Right lobe of liver (tissue), 6 donors: ENCODE results near the gene PYGB. TPM values are rescaled to one million over a fixed set of nuclear protein-coding genes. Genes with fewer than 3 reads are reported as not detected.

Source experiments
- ATAC-seq, 4 donors: fragments of 200-7000 bp; cut with Tn5 transposase; one replicate each; pipeline ENCODE4 v1.9.1; 2020; ENCODE audit warnings: mild to moderate bottlenecking in 4 of 4, moderate library complexity in 4 of 4
- DNase-seq, 3 donors: peaks; one replicate each; pipeline ENCODE4 v3.0.0-alpha.2; 2020
- H3K27ac ChIP-seq, 3 donors: fragments of 200-600 bp; one replicate each; pipeline ENCODE4 v1.8.0; 2022
- H3K27me3 ChIP-seq, 2 donors: fragments of 200-600 bp; one replicate each; pipeline ENCODE4 v1.8.0; 2022
- H3K36me3 ChIP-seq, 4 donors: fragments of 200-600 bp; sonication (generic) in 1 of 4; one replicate each; pipeline versions ENCODE4 v1.5.1 to v1.8.0; 2017 to 2022; ENCODE audit warnings: control low read depth in 1 of 4
- H3K4me1 ChIP-seq, 4 donors: fragments of 200-600 bp; sonication (generic) in 1 of 4; one replicate each; pipeline versions ENCODE4 v1.5.1 to v1.8.0; 2017 to 2022; ENCODE audit warnings: control low read depth in 1 of 4
- H3K4me3 ChIP-seq, 3 donors: fragments of 200-600 bp; one replicate each; pipeline ENCODE4 v1.8.0; 2022
- H3K9me3 ChIP-seq, 4 donors: fragments of 200-600 bp; sonication (generic) in 1 of 4; one replicate each; pipeline versions ENCODE4 v1.5.1 to v1.8.0; 2017 to 2022; ENCODE audit warnings: control low read depth in 1 of 4
- POLR2A ChIP-seq: fragments of 450-650 bp; IDR thresholded peaks from one replicate; pipeline ENCODE4 v1.6.1; 2017; ENCODE audit warnings: antibody characterized with exemption, mild to moderate bottlenecking
- WGBS: methylation state at CpG from one replicate; pipeline ENCODE4 v1.1.6; 2018; ENCODE audit warnings: low coverage, low lambda C conversion rate; ENCODE audit not compliant: insufficient coverage; ENCODE audit errors: missing lambda C conversion rate; 5-methylcytosine and 5-hydroxymethylcytosine counted together
- intact Hi-C, 2 donors: fragments of 100-400 bp; cut with DNase I; formaldehyde crosslinking; loops; one replicate each; pipeline versions ENCODE4 v1.11.2 to v1.14.1; 2022
- total RNA-seq, 6 experiments: library from RNA; depleted of rRNA in 2 of 6; stranded (reverse); fragments of >200 nt in 2 of 6; fragmentation: NEBNext Ultra II Directional in 3 of 6; extraction: Animal tissue kit (Norgen Biotek cat#: 25700) in 3 of 6; gene quantifications; one replicate each; pipeline versions ENCODE4 v1.1.0 to v1.2.4, GENCODE V29; 2016 to 2023
- TF ChIP-seq, protein P1 (sequence below), 4 donors: fragments of 200-600 bp in 3 of 4; fragments of 450-650 bp in 1 of 4; IDR thresholded peaks; one replicate each; pipeline versions ENCODE4 v1.5.1 to v1.8.0; 2016 to 2022; ENCODE audit warnings: antibody characterized with exemption in 4 of 4, mild to moderate bottlenecking in 2 of 4
- donor health status: DM: no; HTN: yes; CAD: no.
- donor health status: DM: no; HTN: no; CAD: no.
- donor health status: DM: no; HTN: no; CAD: no.
- donor health status: DM: no; HTN: yes; CAD: no.
- donor health status: DM: no; HTN: yes; CAD: no.

Gene PYGB
- total RNA-seq, 6 experiments from 2014 or later = 6.6 to 27.4 (median 13.2) TPM

DNA sequence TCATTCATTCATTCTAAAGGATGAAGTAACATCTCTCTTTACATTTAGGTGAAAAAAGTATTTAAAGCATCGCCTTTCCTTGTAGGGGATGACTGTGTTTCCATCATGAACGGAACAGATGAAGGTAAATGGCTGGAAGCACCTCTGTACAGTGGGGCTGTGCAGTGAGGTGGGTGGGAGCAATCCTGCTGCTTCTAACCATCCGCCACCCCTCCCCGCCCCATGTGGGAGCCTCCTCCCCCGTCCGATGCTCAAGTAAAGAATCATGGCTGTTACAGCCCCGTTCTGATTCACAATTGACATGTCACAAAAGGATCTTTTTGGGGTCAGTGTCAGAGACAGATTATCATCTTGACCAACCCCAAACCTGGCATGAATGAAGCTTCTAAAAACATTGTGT is 33.1 kb upstream of the PYGB start:
- DNase-seq = no peak
- 93% methylated on average over 5 of the region's 7 CpGs for WGBS
- H3K27ac ChIP-seq = no peak overlapping the region
- no peak for TF ChIP-seq POLR2A
- TF ChIP-seq, protein P1, sequence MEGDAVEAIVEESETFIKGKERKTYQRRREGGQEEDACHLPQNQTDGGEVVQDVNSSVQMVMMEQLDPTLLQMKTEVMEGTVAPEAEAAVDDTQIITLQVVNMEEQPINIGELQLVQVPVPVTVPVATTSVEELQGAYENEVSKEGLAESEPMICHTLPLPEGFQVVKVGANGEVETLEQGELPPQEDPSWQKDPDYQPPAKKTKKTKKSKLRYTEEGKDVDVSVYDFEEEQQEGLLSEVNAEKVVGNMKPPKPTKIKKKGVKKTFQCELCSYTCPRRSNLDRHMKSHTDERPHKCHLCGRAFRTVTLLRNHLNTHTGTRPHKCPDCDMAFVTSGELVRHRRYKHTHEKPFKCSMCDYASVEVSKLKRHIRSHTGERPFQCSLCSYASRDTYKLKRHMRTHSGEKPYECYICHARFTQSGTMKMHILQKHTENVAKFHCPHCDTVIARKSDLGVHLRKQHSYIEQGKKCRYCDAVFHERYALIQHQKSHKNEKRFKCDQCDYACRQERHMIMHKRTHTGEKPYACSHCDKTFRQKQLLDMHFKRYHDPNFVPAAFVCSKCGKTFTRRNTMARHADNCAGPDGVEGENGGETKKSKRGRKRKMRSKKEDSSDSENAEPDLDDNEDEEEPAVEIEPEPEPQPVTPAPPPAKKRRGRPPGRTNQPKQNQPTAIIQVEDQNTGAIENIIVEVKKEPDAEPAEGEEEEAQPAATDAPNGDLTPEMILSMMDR (IDR thresholded peaks at IDR 0.05) = no peak
- H3K36me3 ChIP-seq = peaks cover 0 to 34% (median 7%) of the 10 kb centered on the region in 4 donors
- intact Hi-C loops = no loop called here
- H3K4me3 ChIP-seq = no peak overlapping the region
- peaks cover 0 to 5% (median 0%) of the 10 kb centered on the region in 4 donors for H3K4me1 ChIP-seq
- no peaks in the 10 kb centered on the region for H3K9me3 ChIP-seq
- no peak for ATAC-seq
- H3K27me3 ChIP-seq = no peaks in the 10 kb centered on the region

DNA sequence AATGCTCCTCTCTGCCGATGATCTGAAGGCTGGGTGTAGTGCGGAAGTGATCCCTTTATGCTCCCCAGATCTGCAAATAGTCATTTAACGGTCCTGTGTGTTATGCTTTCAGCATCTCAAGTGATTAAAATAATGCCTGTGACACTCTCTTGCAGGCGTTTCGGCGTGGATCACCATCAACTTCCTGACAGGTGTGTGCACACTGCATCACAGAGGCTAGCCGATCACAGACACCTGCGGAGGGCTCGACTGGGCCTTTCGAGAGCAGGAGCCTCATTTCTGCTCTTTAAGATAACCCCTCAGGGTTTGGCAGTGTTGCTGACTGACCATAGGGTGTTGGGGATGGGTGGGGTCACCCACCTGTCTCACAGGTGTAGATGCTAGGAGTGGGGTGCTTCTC is 32.4 kb upstream of the PYGB start:
- H3K4me3 ChIP-seq = no peak overlapping the region
- H3K27ac ChIP-seq = no peak overlapping the region
- 100% methylated on average over 2 of the region's 10 CpGs for WGBS
- DNase-seq (peak in 1 of 3 donors; percentile 37), ATAC-seq (no peak)
- intact Hi-C loops = no loop called here
- peaks cover 0 to 5% (median 0%) of the 10 kb centered on the region in 4 donors for H3K4me1 ChIP-seq
- TF ChIP-seq POLR2A = no peak
- TF ChIP-seq, protein P1 (IDR thresholded peaks at IDR 0.05) = no peak
- H3K27me3 ChIP-seq = no peaks in the 10 kb centered on the region
- H3K36me3 ChIP-seq = peaks cover 0 to 28% (median 6%) of the 10 kb centered on the region in 4 donors
- H3K9me3 ChIP-seq = no peaks in the 10 kb centered on the region

DNA sequence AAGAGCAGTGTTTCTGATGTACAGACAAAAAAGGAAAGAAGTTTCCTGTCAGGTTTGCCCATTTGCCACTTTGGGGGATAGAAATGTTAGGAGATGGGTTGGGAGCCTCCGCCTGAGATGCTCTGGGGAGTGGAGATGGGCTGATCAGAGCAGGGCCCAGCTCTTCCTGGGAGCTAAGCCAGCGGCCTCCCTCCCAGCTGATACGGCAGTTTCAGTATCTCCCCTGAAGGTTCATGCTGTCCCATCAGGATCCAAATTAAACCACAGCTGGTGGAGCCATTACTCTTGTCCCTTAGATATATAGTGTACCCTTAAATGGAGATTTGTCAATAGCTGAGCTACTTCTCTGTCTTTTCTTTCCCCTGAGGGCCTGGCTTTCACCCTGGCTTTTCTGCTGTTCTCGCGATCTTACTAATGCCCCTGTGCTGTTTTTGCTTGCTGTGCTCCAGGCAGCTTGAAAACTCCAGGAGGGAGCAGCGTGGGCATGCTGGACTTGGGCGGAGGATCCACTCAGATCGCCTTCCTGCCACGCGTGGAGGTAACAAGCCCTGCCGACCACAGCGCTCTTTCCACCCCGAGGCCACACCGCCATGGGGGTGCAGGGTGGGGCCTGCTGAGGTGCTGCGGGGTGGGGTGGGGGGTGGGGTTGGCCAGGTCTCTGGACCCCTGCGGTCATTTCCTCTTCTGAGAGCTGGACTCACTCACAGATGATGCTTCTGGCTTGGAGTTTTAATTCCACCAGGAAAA is 31.5 kb upstream of the PYGB start:
- Histone ChIP-seq H3K27ac (no peak overlapping the region), H3K4me1 (peaks cover 0 to 5% (median 0%) of the 10 kb centered on the region in 4 donors), H3K9me3 (no peaks in the 10 kb centered on the region), H3K36me3 (peaks cover 0 to 20% (median 5%) of the 10 kb centered on the region in 4 donors), H3K4me3 (no peak overlapping the region), H3K27me3 (no peaks in the 10 kb centered on the region)
- peak in 1 of 3 donors; percentile 43 for DNase-seq
- 100% methylated on average over 3 of the region's 16 CpGs for WGBS
- intact Hi-C loops = no loop called here
- TF ChIP-seq, protein P1 (IDR thresholded peaks at IDR 0.05) = no peak
- TF ChIP-seq POLR2A = no peak
- ATAC-seq = no peak

DNA sequence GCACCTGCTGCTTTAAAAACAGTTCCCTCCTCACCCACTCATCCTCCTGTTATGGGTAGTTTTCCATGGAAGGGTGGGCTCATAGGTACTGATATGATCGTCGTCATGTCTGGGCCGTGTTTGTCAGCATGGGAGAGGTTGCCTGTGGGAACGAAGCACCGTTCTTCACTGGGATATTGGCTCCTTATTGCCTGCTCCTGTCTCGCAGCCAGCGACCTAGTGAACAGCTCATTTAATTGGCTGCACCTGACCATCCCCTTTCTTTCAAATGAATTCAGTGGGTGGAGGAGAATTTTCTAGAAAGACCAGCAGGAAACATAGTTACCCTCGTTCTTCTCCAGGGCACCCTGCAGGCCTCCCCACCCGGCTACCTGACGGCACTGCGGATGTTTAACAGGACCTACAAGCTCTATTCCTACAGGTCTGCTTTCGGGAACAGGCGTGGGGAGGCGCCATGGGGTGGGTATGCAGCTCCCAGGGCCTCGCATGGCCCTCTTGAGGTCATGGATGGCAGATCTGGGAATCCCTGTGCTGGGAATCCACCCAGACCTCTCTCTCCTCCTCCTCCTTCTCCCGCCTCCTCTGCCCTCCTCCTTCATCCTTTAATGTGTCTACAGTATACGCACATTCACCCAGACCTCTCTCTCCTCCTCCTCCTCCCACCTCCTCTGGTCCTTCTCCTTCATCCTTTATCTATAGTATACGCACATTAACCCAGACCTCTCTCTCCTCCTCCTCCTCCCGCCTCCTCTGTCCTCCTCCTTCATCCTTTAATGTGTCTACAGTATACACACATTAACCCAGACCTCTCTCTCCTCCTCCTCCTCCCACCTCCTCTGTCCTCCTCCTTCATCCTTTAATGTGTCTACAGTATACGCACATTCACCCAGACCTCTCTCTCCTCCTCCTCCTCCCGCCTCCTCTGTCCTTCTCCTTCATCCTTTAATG is 30.4 kb upstream of the PYGB start:
- no peak for ATAC-seq
- WGBS = 94% methylated on average over 14 of the region's 21 CpGs

More for the DNA sequence above, 30.4 kb upstream of the PYGB start:
- Histone ChIP-seq H3K27ac (no peak overlapping the region), H3K36me3 (peaks cover 0 to 20% (median 3%) of the 10 kb centered on the region in 4 donors), H3K27me3 (no peaks in the 10 kb centered on the region), H3K9me3 (no peaks in the 10 kb centered on the region), H3K4me1 (peaks cover 0 to under 1% (median 0%) of the 10 kb centered on the region in 4 donors), H3K4me3 (no peak overlapping the region)
- intact Hi-C loops = no loop called here
- TF ChIP-seq, protein P1 (IDR thresholded peaks at IDR 0.05) = no peak
- TF ChIP-seq POLR2A = no peak
- no peak for DNase-seq
